ENCODE data around the gene LRRC2.
A peak's percentile ranks its signal among the peaks of the same experiment; 100 is the strongest.

LRRC2 gene

DNA sequence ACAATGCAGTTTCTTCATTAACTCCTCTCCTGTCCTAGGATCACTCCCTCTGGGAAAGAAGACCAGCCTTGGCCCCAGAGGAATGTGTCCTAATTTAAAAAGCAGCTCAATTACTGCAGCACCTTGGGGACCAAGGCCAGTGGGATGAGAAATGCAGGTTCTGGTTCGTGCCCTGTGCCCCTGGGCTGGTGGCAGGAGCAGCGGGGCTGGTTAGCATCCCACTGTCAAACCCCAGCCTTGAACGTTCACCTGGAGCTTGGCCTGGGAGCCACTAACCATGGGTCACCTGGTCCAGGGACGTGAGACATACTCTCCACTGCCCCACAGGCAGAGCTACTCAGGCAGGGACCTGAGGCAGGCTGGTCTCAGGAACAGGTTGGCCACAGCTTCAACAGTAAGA lies 76.7 kb downstream of the LRRC2 start:
- DNase-seq = no peak
- Mint-ChIP-seq H3K9me3 (peaks cover 16% of the 10 kb centered on the region), H3K27me3 (ENCODE audit: low read depth, poor library complexity) (peaks cover 14% of the 10 kb centered on the region), H3K4me3 (no peak overlapping the region), H3K4me1 (peaks cover 27% of the 10 kb centered on the region), H3K27ac (no peak overlapping the region), H3K36me3 (ENCODE audit: low read depth) (no peaks in the 10 kb centered on the region)
- TF ChIP-seq, protein P1, sequence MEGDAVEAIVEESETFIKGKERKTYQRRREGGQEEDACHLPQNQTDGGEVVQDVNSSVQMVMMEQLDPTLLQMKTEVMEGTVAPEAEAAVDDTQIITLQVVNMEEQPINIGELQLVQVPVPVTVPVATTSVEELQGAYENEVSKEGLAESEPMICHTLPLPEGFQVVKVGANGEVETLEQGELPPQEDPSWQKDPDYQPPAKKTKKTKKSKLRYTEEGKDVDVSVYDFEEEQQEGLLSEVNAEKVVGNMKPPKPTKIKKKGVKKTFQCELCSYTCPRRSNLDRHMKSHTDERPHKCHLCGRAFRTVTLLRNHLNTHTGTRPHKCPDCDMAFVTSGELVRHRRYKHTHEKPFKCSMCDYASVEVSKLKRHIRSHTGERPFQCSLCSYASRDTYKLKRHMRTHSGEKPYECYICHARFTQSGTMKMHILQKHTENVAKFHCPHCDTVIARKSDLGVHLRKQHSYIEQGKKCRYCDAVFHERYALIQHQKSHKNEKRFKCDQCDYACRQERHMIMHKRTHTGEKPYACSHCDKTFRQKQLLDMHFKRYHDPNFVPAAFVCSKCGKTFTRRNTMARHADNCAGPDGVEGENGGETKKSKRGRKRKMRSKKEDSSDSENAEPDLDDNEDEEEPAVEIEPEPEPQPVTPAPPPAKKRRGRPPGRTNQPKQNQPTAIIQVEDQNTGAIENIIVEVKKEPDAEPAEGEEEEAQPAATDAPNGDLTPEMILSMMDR (IDR thresholded peaks at IDR 0.05) = no peak

DNA sequence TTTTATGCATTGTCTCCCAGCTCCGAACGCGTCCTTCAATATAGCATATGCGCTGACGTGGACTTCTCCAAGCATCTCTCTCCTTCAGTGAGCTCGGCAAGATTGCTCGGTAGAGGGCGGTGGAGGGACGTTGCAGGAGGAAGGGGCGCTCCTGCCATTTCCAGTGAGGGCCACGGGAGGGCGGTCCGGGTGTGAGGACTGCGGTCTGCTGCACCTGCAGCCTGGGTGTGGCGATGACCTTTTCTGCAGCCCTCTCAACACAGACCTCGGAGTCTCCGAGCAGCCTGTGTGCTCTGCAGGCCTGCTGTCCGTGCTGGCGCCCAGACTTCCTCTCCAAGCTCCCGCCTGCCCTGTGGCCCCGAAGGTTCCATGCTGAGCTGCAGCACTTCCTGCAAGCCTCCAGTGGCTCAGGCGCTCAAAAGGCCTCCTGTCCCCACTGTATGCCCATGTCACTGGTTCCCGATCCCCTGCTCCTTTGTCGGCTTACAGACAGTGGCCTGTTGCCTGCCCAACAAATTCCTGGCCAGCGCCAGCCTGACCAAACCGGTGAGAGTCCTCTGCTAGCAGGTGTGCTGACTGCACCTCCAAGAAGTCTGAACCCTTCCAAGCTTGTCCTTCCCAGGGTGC lies 77.3 kb downstream of the LRRC2 start:
- no peak overlapping the region for H3K27ac Mint-ChIP-seq
- H3K4me3 Mint-ChIP-seq = no peak overlapping the region
- TF ChIP-seq, protein P1 (IDR thresholded peaks at IDR 0.05) = peak; percentile 97

DNA sequence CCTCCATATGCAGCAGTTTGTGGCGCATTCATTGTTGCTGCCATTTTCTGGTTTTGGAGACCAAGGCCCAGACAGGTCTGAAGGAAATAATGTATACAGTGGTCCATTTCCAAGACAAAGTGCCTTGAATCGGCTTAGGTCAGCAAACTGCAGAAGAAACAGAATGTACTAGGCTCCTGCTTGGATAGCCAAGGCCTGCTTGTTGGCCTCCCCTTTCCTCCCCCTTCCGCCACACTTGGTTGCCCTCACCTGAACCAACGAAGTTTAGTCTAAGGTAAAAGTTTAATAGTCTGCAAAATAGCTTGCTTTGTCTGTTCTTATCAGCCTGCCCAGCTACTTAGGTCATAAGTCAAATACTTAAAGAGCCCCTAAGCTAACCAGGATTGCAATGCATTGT lies 80.3 kb downstream of the LRRC2 start:
- DNase-seq = no peak
- H3K27ac Mint-ChIP-seq = no peak overlapping the region
- H3K9me3 Mint-ChIP-seq = no peaks in the 10 kb centered on the region
- H3K36me3 Mint-ChIP-seq (ENCODE audit: low read depth) = no peaks in the 10 kb centered on the region
- TF ChIP-seq, protein P1 (IDR thresholded peaks at IDR 0.05) = no peak
- H3K27me3 Mint-ChIP-seq (ENCODE audit: low read depth, poor library complexity) = peaks cover 23% of the 10 kb centered on the region
- no peak overlapping the region for H3K4me3 Mint-ChIP-seq
- peaks cover 25% of the 10 kb centered on the region for H3K4me1 Mint-ChIP-seq

More for the DNA sequence above, 77.3 kb downstream of the LRRC2 start:
- Mint-ChIP-seq H3K36me3 (ENCODE audit: low read depth) (no peaks in the 10 kb centered on the region), H3K4me1 (peaks cover 30% of the 10 kb centered on the region), H3K27me3 (ENCODE audit: low read depth, poor library complexity) (peaks cover 17% of the 10 kb centered on the region), H3K9me3 (peaks cover 14% of the 10 kb centered on the region)
- peak; percentile 95 for DNase-seq

DNA sequence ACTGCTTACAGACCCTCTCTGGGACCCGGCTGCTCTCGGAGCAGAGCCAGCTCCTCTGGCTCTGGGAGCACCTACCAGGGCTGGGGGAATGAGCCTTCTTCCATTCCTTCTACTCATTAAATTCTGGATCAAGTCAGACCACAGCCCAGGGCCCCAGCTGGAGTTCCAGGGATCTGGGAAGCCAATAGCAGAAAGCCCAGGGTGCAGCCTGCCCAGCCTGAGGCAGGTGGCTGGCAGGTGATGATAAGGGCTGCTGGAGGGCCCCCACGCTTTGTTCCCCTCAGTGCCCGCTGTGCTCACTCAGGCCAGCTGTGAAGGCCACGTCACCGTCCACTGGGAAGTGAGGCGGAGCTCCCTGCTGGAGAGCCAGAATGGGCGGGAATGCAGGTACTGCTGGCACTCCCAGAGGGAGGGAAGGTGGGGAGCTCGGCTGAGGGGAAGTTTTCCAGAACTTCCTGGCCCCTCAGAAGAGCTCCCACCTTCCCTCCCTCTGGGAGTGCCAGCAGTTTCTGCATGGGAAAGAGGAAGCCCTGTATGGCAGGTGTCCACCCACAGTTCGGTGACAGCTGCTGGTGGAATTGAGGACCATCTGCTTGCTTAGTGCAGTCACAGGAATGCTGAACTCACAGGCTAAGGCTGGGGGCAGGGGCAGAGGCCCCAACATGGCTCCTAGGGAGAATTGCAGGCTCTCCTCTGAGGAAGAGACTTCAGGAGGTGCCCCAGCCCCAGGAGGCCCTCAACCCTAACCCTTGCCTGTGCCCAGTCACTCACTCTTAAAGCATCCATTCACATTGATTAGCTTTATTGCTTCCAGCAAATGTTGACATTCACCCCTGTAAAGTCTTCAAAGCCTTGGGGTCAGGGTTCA lies 81.0 kb downstream of the LRRC2 start:
- DNase-seq = peak; percentile 26
- Mint-ChIP-seq H3K27ac (no peak overlapping the region), H3K36me3 (ENCODE audit: low read depth) (no peaks in the 10 kb centered on the region), H3K27me3 (ENCODE audit: low read depth, poor library complexity) (peaks cover 24% of the 10 kb centered on the region), H3K9me3 (no peaks in the 10 kb centered on the region), H3K4me3 (no peak overlapping the region), H3K4me1 (peaks cover 25% of the 10 kb centered on the region)
- TF ChIP-seq, protein P1 (IDR thresholded peaks at IDR 0.05) = no peak

DNA sequence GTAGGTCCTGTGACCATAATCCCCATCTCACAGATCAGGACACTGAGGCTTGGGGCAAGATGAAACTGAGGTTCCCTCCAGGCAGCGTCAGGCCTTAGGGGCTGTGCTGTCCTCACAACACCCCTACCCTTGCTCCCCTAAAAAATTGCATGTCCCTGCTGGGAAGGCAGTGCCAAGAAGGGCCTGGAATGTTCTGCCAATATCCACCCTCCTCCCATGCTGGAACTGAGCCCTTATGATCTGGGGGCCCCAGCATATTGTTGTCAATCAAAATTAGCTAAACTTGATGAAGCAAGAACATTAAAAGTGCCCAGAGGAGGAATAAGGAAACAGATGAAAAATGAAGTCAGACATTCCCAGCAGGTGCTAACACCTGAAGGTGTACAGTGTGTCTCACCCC lies 81.7 kb downstream of the LRRC2 start:
- TF ChIP-seq, protein P1 (IDR thresholded peaks at IDR 0.05) = no peak
- H3K4me1 Mint-ChIP-seq = peaks cover 25% of the 10 kb centered on the region
- no peak overlapping the region for H3K4me3 Mint-ChIP-seq
- no peak overlapping the region for H3K27ac Mint-ChIP-seq
- no peak for DNase-seq
- peaks cover 26% of the 10 kb centered on the region for H3K27me3 Mint-ChIP-seq (ENCODE audit: low read depth, poor library complexity)
- no peaks in the 10 kb centered on the region for H3K9me3 Mint-ChIP-seq
- H3K36me3 Mint-ChIP-seq (ENCODE audit: low read depth) = no peaks in the 10 kb centered on the region

Measured in nephron progenitor cell (in vitro differentiated cells).